ENCODE data around the gene OCRL.

Gene OCRL

GRCh38 chrX:129640737-129641136 lies 100.7 kb downstream of the OCRL start:
- no peak for DNase-seq

GRCh38 chrX:129641469-129641868 lies 101.4 kb downstream of the OCRL start:
- no peak for DNase-seq

- DNase-seq: no peak
These were observed 101.9 kb downstream of the OCRL start for GRCh38 chrX:129641941-129642340.

Data from NCI-H82 (cell line).